ENCODE data around the gene MMS22L.

DNA sequence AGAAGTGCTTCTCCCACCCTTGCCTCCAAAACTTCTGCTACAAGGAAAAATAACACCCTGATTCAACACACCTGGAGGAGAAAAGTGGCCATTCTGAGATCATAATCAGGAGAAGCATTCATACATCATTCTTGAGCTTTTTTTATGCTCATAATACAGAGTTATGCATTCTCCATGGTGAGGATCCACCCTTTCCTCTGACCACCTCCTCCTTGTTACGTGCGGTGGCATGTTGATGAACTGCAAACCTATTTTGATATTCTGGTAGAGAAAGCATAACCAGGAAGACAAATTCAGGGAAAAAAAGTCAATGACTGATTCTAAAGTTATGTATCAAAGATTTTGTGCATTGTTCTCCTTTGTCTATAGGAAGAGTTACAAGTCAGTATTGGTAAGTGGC lies 188.6 kb downstream of the MMS22L start:
- TF ChIP-seq, protein P1, sequence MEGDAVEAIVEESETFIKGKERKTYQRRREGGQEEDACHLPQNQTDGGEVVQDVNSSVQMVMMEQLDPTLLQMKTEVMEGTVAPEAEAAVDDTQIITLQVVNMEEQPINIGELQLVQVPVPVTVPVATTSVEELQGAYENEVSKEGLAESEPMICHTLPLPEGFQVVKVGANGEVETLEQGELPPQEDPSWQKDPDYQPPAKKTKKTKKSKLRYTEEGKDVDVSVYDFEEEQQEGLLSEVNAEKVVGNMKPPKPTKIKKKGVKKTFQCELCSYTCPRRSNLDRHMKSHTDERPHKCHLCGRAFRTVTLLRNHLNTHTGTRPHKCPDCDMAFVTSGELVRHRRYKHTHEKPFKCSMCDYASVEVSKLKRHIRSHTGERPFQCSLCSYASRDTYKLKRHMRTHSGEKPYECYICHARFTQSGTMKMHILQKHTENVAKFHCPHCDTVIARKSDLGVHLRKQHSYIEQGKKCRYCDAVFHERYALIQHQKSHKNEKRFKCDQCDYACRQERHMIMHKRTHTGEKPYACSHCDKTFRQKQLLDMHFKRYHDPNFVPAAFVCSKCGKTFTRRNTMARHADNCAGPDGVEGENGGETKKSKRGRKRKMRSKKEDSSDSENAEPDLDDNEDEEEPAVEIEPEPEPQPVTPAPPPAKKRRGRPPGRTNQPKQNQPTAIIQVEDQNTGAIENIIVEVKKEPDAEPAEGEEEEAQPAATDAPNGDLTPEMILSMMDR (IDR thresholded peaks at IDR 0.05): no peak
- TF ChIP-seq POLR2AphosphoS5 (IDR thresholded peaks at IDR 0.05): no peak

Measured in transverse colon (tissue), 4 donors.